GM21825 (cell line): ENCODE results near the gene MED10.

ENCODE experiments used
- ATAC-seq: cut with Tn5 transposase; IDR thresholded peaks from one replicate; pipeline ENCODE4 v1.9.1; 2021; ENCODE audit warnings: mild to moderate bottlenecking, moderate library complexity; ENCODE audit not compliant: unreplicated experiment

Gene MED10

GRCh38 chr5:6377905-6378765 lies at the start of gene MED10:
Gene MED10 (minus strand): TSS chr5:6378547. CDS start chr5:6378483, 64 bp downstream.
- ATAC-seq, result peak; percentile 99

GRCh38 chr5:6427694-6428093 lies 49.3 kb upstream of the MED10 start:
- no peak for ATAC-seq

GRCh38 chr5:6424700-6425099 lies 46.4 kb upstream of the MED10 start:
- ATAC-seq, result no peak

- no peak for ATAC-seq
Measured at GRCh38 chr5:6424110-6424659, 45.8 kb upstream of the MED10 start.

GRCh38 chr5:6423327-6424109 lies 45.2 kb upstream of the MED10 start:
- no peak for ATAC-seq

- no peak for ATAC-seq
Measured at GRCh38 chr5:6419340-6419852, 41.0 kb upstream of the MED10 start.

GRCh38 chr5:6418679-6419276 lies 40.4 kb upstream of the MED10 start:
- ATAC-seq, result no peak

GRCh38 chr5:6417657-6418056 lies 39.3 kb upstream of the MED10 start:
- no peak for ATAC-seq

GRCh38 chr5:6412811-6413210 lies 34.5 kb upstream of the MED10 start:
- ATAC-seq, result no peak

- ATAC-seq, result no peak
Measured at GRCh38 chr5:6411141-6411540, 32.8 kb upstream of the MED10 start.

GRCh38 chr5:6410421-6410820 lies 32.1 kb upstream of the MED10 start:
- ATAC-seq, result no peak

GRCh38 chr5:6408627-6409446 lies 30.5 kb upstream of the MED10 start:
- no peak for ATAC-seq

- ATAC-seq, result no peak
Measured at GRCh38 chr5:6408260-6408596, 29.9 kb upstream of the MED10 start.

GRCh38 chr5:6407558-6408259 lies 29.4 kb upstream of the MED10 start:
- no peak for ATAC-seq

GRCh38 chr5:6405591-6405990 lies 27.2 kb upstream of the MED10 start:
- no peak for ATAC-seq

GRCh38 chr5:6404129-6404528 lies 25.8 kb upstream of the MED10 start:
- no peak for ATAC-seq

- ATAC-seq, result no peak
Measured at GRCh38 chr5:6403416-6403815, 25.1 kb upstream of the MED10 start.

- ATAC-seq, result no peak
Measured at GRCh38 chr5:6402939-6403338, 24.6 kb upstream of the MED10 start.

- no peak for ATAC-seq
Measured at GRCh38 chr5:6401410-6401809, 23.1 kb upstream of the MED10 start.
